ENCODE data around the gene KRT9. TPM values are rescaled to one million over a fixed set of nuclear protein-coding genes. Genes with fewer than 3 reads are reported as not detected.

KRT9 gene
- polyA plus RNA-seq, 2 of the 4 experiments (the other 2 are of a cell fraction): not detected

DNA sequence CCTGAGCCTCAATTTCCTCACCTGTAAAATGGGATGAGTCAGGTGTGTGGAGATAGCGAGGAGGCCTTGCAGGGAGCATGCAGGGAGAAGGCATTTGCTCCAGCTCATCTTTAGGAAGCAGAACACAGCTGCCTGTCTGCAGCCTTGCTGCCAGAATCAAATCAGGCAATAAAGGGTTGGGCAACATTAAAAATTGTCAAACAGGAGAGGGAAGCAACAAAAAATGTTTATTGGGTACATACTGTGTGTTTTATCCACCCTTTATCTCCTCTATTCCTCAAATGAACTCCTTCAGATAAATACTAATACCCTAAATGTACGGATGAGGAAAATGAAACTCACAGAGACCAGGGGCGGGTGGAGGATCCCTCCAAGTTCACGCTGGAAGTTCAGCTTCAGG, 28.5 kb upstream of the KRT9 start:
- H3K4me1 ChIP-seq: no peaks in the 10 kb centered on the region
- no peaks in the 10 kb centered on the region for H3K9me3 ChIP-seq
- TF ChIP-seq, protein P1, sequence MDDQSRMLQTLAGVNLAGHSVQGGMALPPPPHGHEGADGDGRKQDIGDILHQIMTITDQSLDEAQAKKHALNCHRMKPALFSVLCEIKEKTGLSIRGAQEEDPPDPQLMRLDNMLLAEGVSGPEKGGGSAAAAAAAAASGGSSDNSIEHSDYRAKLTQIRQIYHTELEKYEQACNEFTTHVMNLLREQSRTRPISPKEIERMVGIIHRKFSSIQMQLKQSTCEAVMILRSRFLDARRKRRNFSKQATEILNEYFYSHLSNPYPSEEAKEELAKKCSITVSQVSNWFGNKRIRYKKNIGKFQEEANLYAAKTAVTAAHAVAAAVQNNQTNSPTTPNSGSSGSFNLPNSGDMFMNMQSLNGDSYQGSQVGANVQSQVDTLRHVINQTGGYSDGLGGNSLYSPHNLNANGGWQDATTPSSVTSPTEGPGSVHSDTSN (IDR thresholded peaks at IDR 0.05): no peak
- DNase-seq (ENCODE audit: low read depth in 1 of 2, low spot score in 1 of 2): no peak
- no peak for FAIRE-seq
- no peak for ATAC-seq
- CTCF ChIA-PET: interaction anchor here (1.2 to 1.8 kb wide), 2 partner anchors 48 to 52 kb away, joined by 4 to 6 read pairs; no protein-coding TSS in a partner anchor
- no peak overlapping the region for H3K27ac ChIP-seq
- POLR2A ChIA-PET: interaction anchor here (0.9 kb wide), 1 partner anchor 88 kb away, joined by 3 read pairs; no protein-coding TSS in a partner anchor
- no peak overlapping the region for H3K4me3 ChIP-seq
- WGBS (ENCODE audit: missing lambda C conversion rate): 64% methylated on average over 4 of the region's 4 CpGs
- H3K4me2 ChIP-seq: no peak overlapping the region

DNA sequence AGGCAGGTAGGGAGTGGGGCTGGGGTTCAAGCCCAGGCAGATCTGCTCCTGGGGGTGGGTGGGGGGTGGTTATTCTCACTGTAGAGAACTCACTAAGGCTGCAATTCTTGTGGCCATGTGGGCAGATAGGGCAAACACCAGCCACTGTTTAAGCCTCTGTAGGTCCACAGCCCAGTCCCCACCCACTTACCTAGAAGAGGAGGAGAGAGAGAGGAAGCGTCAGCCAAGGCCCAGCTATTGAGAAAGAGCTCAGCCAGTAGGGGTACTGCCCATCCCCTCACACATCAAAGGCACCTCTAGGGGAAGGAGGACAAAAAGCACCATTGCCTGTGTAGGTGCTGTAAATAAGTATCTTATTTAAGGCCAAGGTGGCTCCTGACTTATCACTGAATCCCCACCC, 27.8 kb upstream of the KRT9 start:
- ChIA-PET POLR2A (interaction anchor here (0.9 kb wide), 1 partner anchor 89 kb away, joined by 3 read pairs; no protein-coding TSS in a partner anchor), CTCF (interaction anchor here (0.7 to 1.8 kb wide), 3 partner anchors 21 to 51 kb away, joined by 3 to 6 read pairs (median 4); no protein-coding TSS in a partner anchor)
- no peak overlapping the region for H3K27ac ChIP-seq
- ATAC-seq: peak in 1 of 2 experiments; percentile 35; a peak in 3 of 6 replicates
- no peaks in the 10 kb centered on the region for H3K9me3 ChIP-seq
- WGBS (ENCODE audit: missing lambda C conversion rate): 65% methylated on average over 1 of the region's 1 CpG
- TF ChIP-seq ZC3H11A (IDR thresholded peaks at IDR 0.05) (no peak), NPAS2 (CRISPR knock-in tag; IDR thresholded peaks at IDR 0.05; ENCODE audit: borderline replicate concordance) (no peak)
- no peak for FAIRE-seq
- no peak for DNase-seq (ENCODE audit: low read depth in 1 of 2, low spot score in 1 of 2)
- H3K4me3 ChIP-seq: no peak overlapping the region
- H3K4me1 ChIP-seq: no peaks in the 10 kb centered on the region
- no peak overlapping the region for H3K4me2 ChIP-seq

- no peak for ATAC-seq
- TF ChIP-seq ZSCAN20 (CRISPR knock-in tag; IDR thresholded peaks at IDR 0.05): no peak
- no peak for TF ChIP-seq RNF2 (IDR thresholded peaks at IDR 0.05; ENCODE audit: borderline replicate concordance, low read depth)
- TF ChIP-seq RARB (CRISPR knock-in tag; IDR thresholded peaks at IDR 0.05): no peak
- no peak for TF ChIP-seq TP53 (CRISPR knock-in tag; IDR thresholded peaks at IDR 0.05)
- TF ChIP-seq MYC (IDR thresholded peaks at IDR 0.05; ENCODE audit: borderline replicate concordance, low read length): no peak
- no peaks in the 10 kb centered on the region for H3K4me1 ChIP-seq
- no peak overlapping the region for H3K4me2 ChIP-seq
- 55% methylated on average over 8 of the region's 8 CpGs for WGBS (ENCODE audit: missing lambda C conversion rate)
- H3K27ac ChIP-seq: no peak overlapping the region
- FAIRE-seq: no peak
- POLR2A ChIA-PET: no interaction called here
- H3K4me3 ChIP-seq: no peak overlapping the region
- CTCF ChIA-PET: interaction anchor here (1.0 to 3.3 kb wide), 6 partner anchors 16 to 67 kb away, joined by 3 to 18 read pairs (median 6); no protein-coding TSS in a partner anchor
- no peak for DNase-seq (ENCODE audit: low read depth in 1 of 2, low spot score in 1 of 2)
- no peaks in the 10 kb centered on the region for H3K9me3 ChIP-seq
Observed at GRCh38 chr17:41595585-41595984, 23.7 kb upstream of the KRT9 start.

GRCh38 chr17:41594363-41594915, 22.6 kb upstream of the KRT9 start:
- Histone ChIP-seq H3K9me3 (no peaks in the 10 kb centered on the region), H3K4me3 (no peak overlapping the region), H3K27ac (no peak overlapping the region), H3K4me2 (no peak overlapping the region), H3K4me1 (no peaks in the 10 kb centered on the region)
- POLR2A ChIA-PET: no interaction called here
- FAIRE-seq: no peak
- TF ChIP-seq RNF2 (IDR thresholded peaks at IDR 0.05; ENCODE audit: borderline replicate concordance, low read depth): no peak
- TF ChIP-seq HEYL (CRISPR knock-in tag; IDR thresholded peaks at IDR 0.05): no peak
- TF ChIP-seq MAX (IDR thresholded peaks at IDR 0.05): no peak
- CTCF ChIA-PET: interaction anchor here (0.8 to 3.3 kb wide), 14 partner anchors 11 to 890 kb away, joined by 3 to 18 read pairs (median 6); partner anchors contain the start of gene KRT24
- 17% methylated on average over 3 of the region's 3 CpGs for WGBS (ENCODE audit: missing lambda C conversion rate)
- DNase-seq (ENCODE audit: low read depth in 1 of 2, low spot score in 1 of 2): no peak
- ATAC-seq: no peak

DNA sequence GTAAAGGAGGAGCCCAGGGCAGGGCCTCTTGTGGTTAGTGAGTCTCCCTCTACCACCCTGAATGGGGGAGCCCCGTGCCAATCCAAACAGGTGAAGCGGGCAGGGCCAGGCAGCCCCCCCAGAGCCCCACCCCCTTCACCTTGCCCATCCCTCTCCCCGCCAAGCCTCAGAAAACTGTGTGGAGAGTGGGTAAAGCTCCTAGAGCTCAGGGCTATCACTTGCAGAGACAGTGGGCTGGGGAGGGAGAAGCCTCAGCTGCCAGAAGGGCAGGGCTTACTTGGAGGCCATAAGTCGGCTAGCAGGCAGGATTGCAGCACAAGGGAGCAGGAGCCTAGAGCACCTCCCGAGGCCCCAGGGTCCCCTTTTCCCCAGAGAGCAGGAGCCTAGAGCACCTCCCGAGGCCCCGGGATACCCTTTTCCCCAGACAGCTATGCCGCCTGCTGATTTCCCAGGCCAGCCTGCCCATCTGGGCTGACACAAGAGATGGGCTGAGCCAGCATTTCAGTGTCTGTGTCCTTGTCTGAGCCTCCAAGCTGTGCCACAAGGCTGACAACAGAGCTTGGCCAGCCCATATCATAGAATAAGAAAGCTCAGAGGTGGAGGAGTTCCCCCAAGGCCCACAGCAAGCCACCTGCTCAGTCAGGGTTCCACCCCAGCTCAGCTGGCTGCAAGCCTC, 21.6 kb upstream of the KRT9 start:
- CTCF ChIA-PET: interaction anchor here (0.8 to 2.9 kb wide), 11 partner anchors 10 to 889 kb away, joined by 3 to 12 read pairs (median 5); partner anchors contain the start of gene KRT24
- DNase-seq (ENCODE audit: low read depth in 1 of 2, low spot score in 1 of 2) (no peak), FAIRE-seq (no peak), ATAC-seq (peak in 1 of 2 experiments; percentile 27; a peak in 2 of 6 replicates)
- H3K4me2 ChIP-seq: no peak overlapping the region
- no peak overlapping the region for H3K4me3 ChIP-seq
- no peaks in the 10 kb centered on the region for H3K9me3 ChIP-seq
- no peaks in the 10 kb centered on the region for H3K4me1 ChIP-seq
- WGBS (ENCODE audit: missing lambda C conversion rate): 51% methylated on average over 5 of the region's 8 CpGs
- no peak overlapping the region for H3K27ac ChIP-seq
- POLR2A ChIA-PET: no interaction called here
- TF ChIP-seq CTCF (IDR thresholded peaks at IDR 0.05) (no peak), HMGXB4 (CRISPR knock-in tag; IDR thresholded peaks at IDR 0.05; ENCODE audit: borderline replicate concordance) (no peak), FOSB (CRISPR knock-in tag; IDR thresholded peaks at IDR 0.05) (no peak), PHF8 (IDR thresholded peaks at IDR 0.05; ENCODE audit: borderline replicate concordance, low read depth) (no peak), POLR2AphosphoS2 (conservative IDR thresholded peaks at IDR 0.05; ENCODE audit: low read length) (no peak), ZNF302 (CRISPR knock-in tag; IDR thresholded peaks at IDR 0.05) (no peak), SREBF2 (IDR thresholded peaks at IDR 0.05) (no peak), CHD4 (IDR thresholded peaks at IDR 0.05; ENCODE audit: borderline replicate concordance) (no peak), ZC3H11A (IDR thresholded peaks at IDR 0.05) (no peak), E2F6 (IDR thresholded peaks at IDR 0.05; ENCODE audit: borderline replicate concordance, low read depth) (no peak)

All from A549 (cell line).